HG03460 (cell line): ENCODE data around the gene ADAMTSL5.

Source experiments
- ATAC-seq: cut with Tn5 transposase; IDR thresholded peaks from one replicate; pipeline ENCODE4 v1.9.1; 2021; ENCODE audit not compliant: unreplicated experiment

Gene ADAMTSL5

GRCh38 chr19:1467490-1468273 is 45.1 kb downstream of the ADAMTSL5 start:
- ATAC-seq, result no peak

- ATAC-seq, result no peak
Measured at GRCh38 chr19:1467215-1467489, 45.7 kb downstream of the ADAMTSL5 start.

- no peak for ATAC-seq
Measured at GRCh38 chr19:1466461-1467214, 46.2 kb downstream of the ADAMTSL5 start.

- no peak for ATAC-seq
Measured at GRCh38 chr19:1466018-1466460, 46.8 kb downstream of the ADAMTSL5 start.

- no peak for ATAC-seq
Measured at GRCh38 chr19:1465191-1466016, 47.4 kb downstream of the ADAMTSL5 start.

- no peak for ATAC-seq
Measured at GRCh38 chr19:1461862-1462261, 51.0 kb downstream of the ADAMTSL5 start.

- no peak for ATAC-seq
Measured at GRCh38 chr19:1460033-1460995, 52.5 kb downstream of the ADAMTSL5 start.

- ATAC-seq, result no peak
Measured at GRCh38 chr19:1459479-1459878, 53.3 kb downstream of the ADAMTSL5 start.

- no peak for ATAC-seq
Measured at GRCh38 chr19:1457892-1458291, 54.9 kb downstream of the ADAMTSL5 start.

GRCh38 chr19:1457031-1457739 is 55.6 kb downstream of the ADAMTSL5 start:
- ATAC-seq, result no peak

GRCh38 chr19:1456121-1456900 is 56.5 kb downstream of the ADAMTSL5 start:
- no peak for ATAC-seq

- ATAC-seq, result no peak
Measured at GRCh38 chr19:1455336-1456120, 57.3 kb downstream of the ADAMTSL5 start.
